22Rv1 (cell line): ENCODE measurements around the gene SURF6.

Experiments used
- ZFX ChIP-seq: fragments of 450-650 bp; IDR thresholded peaks from 2 replicates; pipeline ENCODE4 v1.6.1; 2017; ENCODE audit warnings: antibody characterized with exemption, borderline replicate concordance
- TF ChIP-seq, protein P1 (sequence below): fragments of 450-650 bp; IDR thresholded peaks from 2 replicates; pipeline ENCODE4 v1.5.1; 2017; ENCODE audit warnings: mild to moderate bottlenecking

GRCh38 chr9:133333566-133333965 is 2.4 kb downstream of the SURF6 start:
- TF ChIP-seq, protein P1, sequence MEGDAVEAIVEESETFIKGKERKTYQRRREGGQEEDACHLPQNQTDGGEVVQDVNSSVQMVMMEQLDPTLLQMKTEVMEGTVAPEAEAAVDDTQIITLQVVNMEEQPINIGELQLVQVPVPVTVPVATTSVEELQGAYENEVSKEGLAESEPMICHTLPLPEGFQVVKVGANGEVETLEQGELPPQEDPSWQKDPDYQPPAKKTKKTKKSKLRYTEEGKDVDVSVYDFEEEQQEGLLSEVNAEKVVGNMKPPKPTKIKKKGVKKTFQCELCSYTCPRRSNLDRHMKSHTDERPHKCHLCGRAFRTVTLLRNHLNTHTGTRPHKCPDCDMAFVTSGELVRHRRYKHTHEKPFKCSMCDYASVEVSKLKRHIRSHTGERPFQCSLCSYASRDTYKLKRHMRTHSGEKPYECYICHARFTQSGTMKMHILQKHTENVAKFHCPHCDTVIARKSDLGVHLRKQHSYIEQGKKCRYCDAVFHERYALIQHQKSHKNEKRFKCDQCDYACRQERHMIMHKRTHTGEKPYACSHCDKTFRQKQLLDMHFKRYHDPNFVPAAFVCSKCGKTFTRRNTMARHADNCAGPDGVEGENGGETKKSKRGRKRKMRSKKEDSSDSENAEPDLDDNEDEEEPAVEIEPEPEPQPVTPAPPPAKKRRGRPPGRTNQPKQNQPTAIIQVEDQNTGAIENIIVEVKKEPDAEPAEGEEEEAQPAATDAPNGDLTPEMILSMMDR = no peak
- no peak for TF ChIP-seq ZFX
